GM12878 (cell line): ENCODE data around the gene TTLL1. TPM values are rescaled to one million over a fixed set of nuclear protein-coding genes. Genes with fewer than 3 reads are reported as not detected.

ENCODE experiments used
- ATAC-seq: fragments of 200-7000 bp; cut with Tn5 transposase; 3 replicates; pipeline ENCODE4 v1.9.1; 2020; ENCODE audit warnings: mild to moderate bottlenecking, moderate library complexity
- BruUV-seq: library from RNA; stranded (reverse); fragments of 400-500 nt; replicated peaks from 2 replicates; lab custom pipeline; 2021; lab: Mats Ljungman, UMichigan
- CTCF ChIA-PET: fragments of 300-600 bp; sonication (Branson Sonifier 250); formaldehyde crosslinking; extraction: SDS; loops from one replicate; lab custom pipeline; 2021; ENCODE audit warnings: inconsistent platforms; lab: Yijun Ruan, JAX
- POLR2A ChIA-PET: fragments of 350-600 bp; formaldehyde crosslinking; extraction: SDS; loops from one replicate; lab custom pipeline; 2021; ENCODE audit warnings: inconsistent platforms; lab: Charles Lee
- RAD21 ChIA-PET: fragments of 300-600 bp; sonication (Branson Sonifier 250); formaldehyde crosslinking; loops from one replicate; lab custom pipeline; 2023; ENCODE audit warnings: antibody characterized with exemption; ENCODE audit not compliant: unreplicated experiment; lab: Charles Lee
- SMC1A ChIA-PET: fragments of 300-600 bp; sonication (Branson Sonifier 250); formaldehyde crosslinking; loops from one replicate; lab custom pipeline; 2023; ENCODE audit not compliant: unreplicated experiment, uncharacterized antibody; lab: Charles Lee
- DNase-seq: peaks from one replicate; pipeline ENCODE4 v3.0.0-alpha.2; 2011; ENCODE audit warnings: low read depth, low spot score
- FAIRE-seq: peaks from 3 replicates; lab custom pipeline; 2011; peaks lifted over from hg19 to GRCh38; lab: Jason Lieb, UNC
- H2AFZ ChIP-seq: 2 replicates; pipeline ENCODE4 v1.6.0; 2011; ENCODE audit warnings: low read depth, low read length, control low read depth; ENCODE audit not compliant: control insufficient read depth
- H3K27ac ChIP-seq: 2 replicates; pipeline ENCODE4 v1.5.1; 2011; ENCODE audit warnings: control low read depth; ENCODE audit not compliant: control insufficient read depth, insufficient read depth
- H3K27me3 ChIP-seq, 2 experiments: replicated peaks in 1 of 2; 2 replicates each; pipeline versions ENCODE4 v1.6.0 to v1.6.1; 2011; ENCODE audit warnings: low read length in 1 of 2; ENCODE audit not compliant: control insufficient read depth in 2 of 2, insufficient read depth in 2 of 2
- H3K36me3 ChIP-seq, 2 experiments: 2 replicates each; pipeline ENCODE4 v1.5.1; 2011; ENCODE audit warnings: low read length in 1 of 2; ENCODE audit not compliant: control insufficient read depth in 2 of 2, insufficient read depth in 2 of 2
- H3K4me1 ChIP-seq: 2 replicates; pipeline ENCODE4 v1.6.1; 2011; ENCODE audit warnings: mild to moderate bottlenecking, low read length, moderate library complexity, mixed read lengths; ENCODE audit not compliant: control insufficient read depth, insufficient read depth
- H3K4me2 ChIP-seq: 2 replicates; pipeline ENCODE4 v1.6.0; 2011; ENCODE audit warnings: control low read depth; ENCODE audit not compliant: control insufficient read depth, insufficient read depth
- H3K4me3 ChIP-seq: fragments of 200-600 bp; sonication (generic); 2 replicates; pipeline ENCODE4 v1.5.1; 2016
- H3K79me2 ChIP-seq: 2 replicates; pipeline ENCODE4 v1.6.0; 2011; ENCODE audit warnings: low read length; ENCODE audit not compliant: control insufficient read depth, insufficient read depth
- H3K9ac ChIP-seq: 2 replicates; pipeline ENCODE4 v1.8.0; 2011; ENCODE audit warnings: low read length, control low read depth, mixed read lengths; ENCODE audit not compliant: control insufficient read depth, insufficient read depth
- H3K9me3 ChIP-seq: replicated peaks from 3 replicates; pipeline ENCODE4 v1.5.1; 2011; ENCODE audit warnings: mild to moderate bottlenecking, low read length; ENCODE audit not compliant: control insufficient read depth, insufficient read depth
- H4K20me1 ChIP-seq: 2 replicates; pipeline ENCODE4 v1.6.0; 2011; ENCODE audit not compliant: control insufficient read depth, insufficient read depth
- HDGF ChIP-seq: fragments of 450-650 bp; IDR thresholded peaks from 2 replicates; pipeline ENCODE4 v1.6.1; 2016; ENCODE audit warnings: antibody characterized with exemption
- MXI1 ChIP-seq: fragments of 150-350 bp; IDR thresholded peaks from 2 replicates; pipeline ENCODE4 v1.6.1; 2011; ENCODE audit warnings: low read depth, mild to moderate bottlenecking, inconsistent platforms, low read length, improper control_type of control experiment
- MYC ChIP-seq: IDR thresholded peaks from 2 replicates; pipeline ENCODE4 v1.6.1; 2011; ENCODE audit warnings: mild to moderate bottlenecking, low read length, moderate library complexity, inconsistent platforms; ENCODE audit not compliant: insufficient read depth, insufficient replicate concordance, insufficient read length, severe bottlenecking
- PBX3 ChIP-seq: IDR thresholded peaks from 2 replicates; pipeline ENCODE4 v1.6.1; 2011; ENCODE audit warnings: mild to moderate bottlenecking, low read depth, low read length, moderate library complexity; ENCODE audit not compliant: insufficient replicate concordance
- STAT3 ChIP-seq: IDR thresholded peaks from 2 replicates; pipeline ENCODE4 v1.6.1; 2011; ENCODE audit warnings: low read depth, low read length, improper control_type of control experiment
- ZNF384 ChIP-seq: IDR thresholded peaks from 2 replicates; pipeline ENCODE4 v1.6.1; 2012; ENCODE audit warnings: low read depth, mild to moderate bottlenecking, low read length, improper control_type of control experiment, borderline replicate concordance
- WGBS: methylation state at CpG from one replicate; pipeline ENCODE4 v1.1.6; 2016; ENCODE audit warnings: low lambda C conversion rate; ENCODE audit not compliant: insufficient replicate concordance, insufficient coverage; ENCODE audit errors: missing lambda C conversion rate; 5-methylcytosine and 5-hydroxymethylcytosine counted together
- in situ Hi-C: fragments of 300-500 bp; cut with MboI; formaldehyde crosslinking; loops from 9 replicates; pipeline ENCODE4 v1.14.3; 2018; ENCODE audit warnings: mixed read lengths
- intact Hi-C: fragments of 100-400 bp; cut with micrococcal nuclease; formaldehyde crosslinking; loops from one replicate; pipeline ENCODE4 v1.14.2; 2022; ENCODE audit not compliant: unreplicated experiment
- polyA plus RNA-seq, 11 experiments: library from polyadenylated mRNA; depleted of rRNA in 4 of 11; unstranded in 6 of 11; stranded (reverse) in 5 of 11; fragments of >200 nt; fragmentation: Nextera tagmentation in 4 of 11; fragmentation: Illumina TruSeq in 1 of 11; extraction: Ambion mirVana in 4 of 11; extraction: Trizol in 1 of 11; gene quantifications; 1 replicate in 1 of 11; 2 replicates in 10 of 11; pipeline versions ENCODE4 v1.2.1 to v1.2.3, GENCODE V29; 2011 to 2016; ENCODE audit warnings: inconsistent platforms in 2 of 11, missing spikeins in 2 of 11, low read depth in 1 of 11
- total RNA-seq, 4 experiments: library from RNA; depleted of rRNA in 3 of 4; stranded (reverse); fragments of >200 nt in 3 of 4; fragmentation: Illumina TruSeq in 1 of 4; extraction: Trizol in 1 of 4; gene quantifications; 2 replicates each; pipeline versions ENCODE4 v1.2.1 to v1.2.3, GENCODE V29; 2013 to 2021

TTLL1 gene
- total and polyA plus RNA-seq, 10 of the 15 experiments (the other 5 are each of a cell fraction or from before 2014, with no cell fraction given), result 0.39 to 4.8 (median 3.2) TPM

DNA sequence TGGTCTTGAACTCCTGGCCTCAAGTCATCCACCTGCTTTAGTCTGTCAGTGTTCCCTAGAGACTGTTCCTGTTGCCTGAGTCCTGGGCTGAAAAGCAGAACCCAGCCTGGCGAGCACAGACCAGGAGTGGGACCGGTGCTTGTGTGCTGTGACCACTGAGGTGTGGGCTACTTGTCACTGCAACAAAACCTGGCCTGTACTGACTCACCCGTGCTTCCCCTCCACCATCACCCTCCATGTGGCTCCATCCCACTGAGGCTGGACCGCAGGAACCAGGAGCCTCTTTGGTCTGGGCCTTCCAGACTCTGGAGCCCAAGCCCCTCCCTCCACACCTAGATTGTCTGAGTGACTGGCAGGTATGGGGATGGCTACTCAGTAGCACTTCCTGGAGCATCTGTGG is 45.4 kb upstream of the TTLL1 start:
- intact Hi-C loops, result no loop called here
- Histone ChIP-seq H3K9ac (no peak overlapping the region), H3K4me2 (no peak overlapping the region), H3K27ac (no peak overlapping the region), H3K79me2 (no peaks in the 10 kb centered on the region), H3K4me1 (peaks cover 4% of the 10 kb centered on the region), H2AFZ (no peak overlapping the region), H3K36me3 (peaks cover 6 to 25% of the 10 kb centered on the region in 2 experiments), H3K27me3 (no peaks in the 10 kb centered on the region), H3K4me3 (no peak overlapping the region), H3K9me3 (no peaks in the 10 kb centered on the region), H4K20me1 (no peaks in the 10 kb centered on the region)
- DNase-seq, result no peak
- ATAC-seq, result no peak
- TF ChIP-seq ZNF384 (no peak), PBX3 (no peak)
- 98% methylated on average over 4 of the region's 4 CpGs for WGBS
- in situ Hi-C loops, result no loop called here
- ChIA-PET CTCF (interaction anchor here (1.3 kb wide), 1 partner anchor 267 kb away, joined by 3 read pairs; no protein-coding TSS in a partner anchor), SMC1A (interaction anchor here (0.8 kb wide), 1 partner anchor 10 kb away, joined by 3 read pairs; no protein-coding TSS in a partner anchor), RAD21 (interaction anchor here (1.4 kb wide), 1 partner anchor 267 kb away, joined by 3 read pairs; no protein-coding TSS in a partner anchor), POLR2A (no interaction called here)
- BruUV-seq, result no TSS peak
- FAIRE-seq, result no peak

DNA sequence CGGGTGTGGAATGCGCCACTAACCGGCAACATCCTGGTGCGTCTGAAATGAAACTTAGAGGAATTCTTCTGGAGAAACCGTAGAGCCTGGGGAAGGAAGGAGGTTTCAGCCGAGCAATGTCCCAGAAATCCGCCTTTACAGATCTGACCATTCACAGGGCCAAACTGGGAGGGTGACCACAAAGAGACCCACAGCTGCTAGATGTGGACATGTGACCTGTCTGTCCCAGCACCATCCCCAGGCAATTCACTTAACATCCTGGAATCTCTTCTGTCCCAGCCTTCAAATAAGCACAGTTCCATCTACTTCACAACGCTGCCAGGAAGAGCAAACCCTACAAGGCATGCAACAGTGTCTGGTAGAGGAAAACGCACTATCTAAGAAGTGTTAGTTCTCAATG is 44.2 kb upstream of the TTLL1 start:
- TF ChIP-seq MYC, result no peak
- no peak for TF ChIP-seq STAT3
- TF ChIP-seq MXI1, result no peak
- TF ChIP-seq HDGF, result no peak
- ATAC-seq (no peak), DNase-seq (no peak), FAIRE-seq (no peak)
- Histone ChIP-seq H3K27ac (no peak overlapping the region), H3K4me2 (no peak overlapping the region), H3K9me3 (no peaks in the 10 kb centered on the region), H3K36me3 (peaks cover 6 to 25% of the 10 kb centered on the region in 2 experiments), H4K20me1 (no peaks in the 10 kb centered on the region), H3K4me1 (peaks cover 15% of the 10 kb centered on the region), H3K79me2 (no peaks in the 10 kb centered on the region), H3K9ac (no peak overlapping the region), H2AFZ (no peak overlapping the region), H3K27me3 (no peaks in the 10 kb centered on the region), H3K4me3 (no peak overlapping the region)
- intact Hi-C loops (no loop called here), in situ Hi-C loops (no loop called here)
- WGBS, result 87% methylated on average over 9 of the region's 9 CpGs
- CTCF ChIA-PET, result no interaction called here
- SMC1A ChIA-PET, result no interaction called here
- no TSS peak for BruUV-seq
- POLR2A ChIA-PET, result no interaction called here
- RAD21 ChIA-PET, result no interaction called here
